ENCODE measurements around the gene CIPC. TPM values are rescaled to one million over a fixed set of nuclear protein-coding genes. Genes with fewer than 3 reads are reported as not detected.
A peak's percentile ranks its signal among the peaks of the same experiment; 100 is the strongest.

CIPC gene
- 22.5 and 24.3 TPM in 2 replicates for total RNA-seq (ENCODE audit: low replicate concordance)

- H4K20me1 ChIP-seq (ENCODE audit: low read depth) = no peaks in the 10 kb centered on the region
- Mint-ChIP-seq H3K4me1 (peaks cover 50% of the 10 kb centered on the region), H3K27ac (peak within 1 kb of the TSS; percentile 99), H3K4me3 (peak within 1 kb of the TSS; percentile 86), H3K36me3 (no peaks in the 10 kb centered on the region), H3K27me3 (ENCODE audit: insufficient read depth, low read depth) (no peaks in the 10 kb centered on the region), H3K9me3 (no peaks in the 10 kb centered on the region)
- H3K4me1 ChIP-seq = peaks cover 11% of the 10 kb centered on the region
- no peaks in the 10 kb centered on the region for H3K9me3 ChIP-seq (ENCODE audit: low read depth)
- peak within 1 kb of the TSS; percentile 67 for H2AFZ ChIP-seq (replicated peaks)
- peaks cover 17% of the 10 kb centered on the region for H3F3A ChIP-seq (ENCODE audit: low read depth)
- H3K27ac ChIP-seq = peak within 1 kb of the TSS; percentile 87
- H3K27me3 ChIP-seq = no peaks in the 10 kb centered on the region
- H3K4me2 ChIP-seq = peak within 1 kb of the TSS; percentile 91
- no peaks in the 10 kb centered on the region for H3K36me3 ChIP-seq
- peak within 1 kb of the TSS; percentile 71 for H3K9ac ChIP-seq
- peak within 1 kb of the TSS; percentile 75 for H3K4me3 ChIP-seq
- TF ChIP-seq CTCF (IDR thresholded peaks at IDR 0.05) (no peak), EZH2phosphoT487 (IDR thresholded peaks at IDR 0.05) (no peak), EZH2 (IDR thresholded peaks at IDR 0.05) (no peak)
- peaks cover 62% of the 10 kb centered on the region for H3K79me2 ChIP-seq (ENCODE audit: low read depth)
- peak; percentile 100 for DNase-seq (ENCODE audit: low spot score)
These were observed at the start of gene CIPC for GRCh38 chr14:77097700-77098528. TSS of gene CIPC (plus strand) at chr14:77098258. CDS start at chr14:77105709, 7,451 bp downstream.

GRCh38 chr14:77051116-77051515 lies 46.9 kb upstream of the CIPC start:
- no peak overlapping the region for H3K9ac ChIP-seq
- H2AFZ ChIP-seq (replicated peaks) = peak overlapping the region; percentile 34
- Mint-ChIP-seq H3K4me3 (no peak overlapping the region), H3K4me1 (peaks cover 31% of the 10 kb centered on the region), H3K27me3 (ENCODE audit: insufficient read depth, low read depth) (peaks cover 4% of the 10 kb centered on the region), H3K36me3 (no peaks in the 10 kb centered on the region), H3K27ac (peak overlapping the region; percentile 66), H3K9me3 (peaks cover 2% of the 10 kb centered on the region)
- H3K4me2 ChIP-seq = no peak overlapping the region
- H3K27ac ChIP-seq = no peak overlapping the region
- no peak for DNase-seq (ENCODE audit: low spot score)
- TF ChIP-seq EZH2phosphoT487 (IDR thresholded peaks at IDR 0.05) (no peak), EZH2 (IDR thresholded peaks at IDR 0.05) (no peak), CTCF (IDR thresholded peaks at IDR 0.05) (no peak)
- H3K4me1 ChIP-seq = no peaks in the 10 kb centered on the region
- H3F3A ChIP-seq (ENCODE audit: low read depth) = no peaks in the 10 kb centered on the region
- no peaks in the 10 kb centered on the region for H3K36me3 ChIP-seq
- H3K4me3 ChIP-seq = no peak overlapping the region
- H3K27me3 ChIP-seq = no peaks in the 10 kb centered on the region
- H3K9me3 ChIP-seq (ENCODE audit: low read depth) = no peaks in the 10 kb centered on the region
- no peaks in the 10 kb centered on the region for H3K79me2 ChIP-seq (ENCODE audit: low read depth)
- H4K20me1 ChIP-seq (ENCODE audit: low read depth) = no peaks in the 10 kb centered on the region

- Histone ChIP-seq H3K4me3 (no peak overlapping the region), H3K27me3 (no peaks in the 10 kb centered on the region), H3K9me3 (ENCODE audit: low read depth) (no peaks in the 10 kb centered on the region), H3K27ac (no peak overlapping the region), H3F3A (ENCODE audit: low read depth) (no peaks in the 10 kb centered on the region), H3K79me2 (ENCODE audit: low read depth) (no peaks in the 10 kb centered on the region), H3K4me2 (no peak overlapping the region), H4K20me1 (ENCODE audit: low read depth) (no peaks in the 10 kb centered on the region), H3K4me1 (no peaks in the 10 kb centered on the region), H2AFZ (replicated peaks) (no peak overlapping the region), H3K9ac (no peak overlapping the region), H3K36me3 (no peaks in the 10 kb centered on the region)
- Mint-ChIP-seq H3K27ac (peak overlapping the region; percentile 80), H3K9me3 (peaks cover 2% of the 10 kb centered on the region), H3K27me3 (ENCODE audit: insufficient read depth, low read depth) (peaks cover 7% of the 10 kb centered on the region), H3K36me3 (no peaks in the 10 kb centered on the region), H3K4me3 (no peak overlapping the region), H3K4me1 (peaks cover 27% of the 10 kb centered on the region)
- no peak for DNase-seq (ENCODE audit: low spot score)
- no peak for TF ChIP-seq EZH2 (IDR thresholded peaks at IDR 0.05)
- TF ChIP-seq CTCF (IDR thresholded peaks at IDR 0.05) = no peak
- TF ChIP-seq EZH2phosphoT487 (IDR thresholded peaks at IDR 0.05) = no peak
These were observed 45.6 kb upstream of the CIPC start for GRCh38 chr14:77052281-77053044.

Data from neural progenitor cell (in vitro differentiated cells).